ENCODE measurements around the gene MNS1. TPM values are rescaled to one million over a fixed set of nuclear protein-coding genes. Genes with fewer than 3 reads are reported as not detected.

Gene MNS1
- total and polyA plus RNA-seq, 9 of the 15 experiments (the other 6 are each of a cell fraction or from before 2014, with no cell fraction given), result 1.1 to 10.3 (median 2.5) TPM

GRCh38 chr15:56411122-56411749, 53.7 kb downstream of the MNS1 start (continued):
- TF ChIP-seq DIDO1 (tag; IDR thresholded peaks at IDR 0.05; ENCODE audit: low read depth) (no peak), ZNF212 (CRISPR knock-in tag; IDR thresholded peaks at IDR 0.05) (no peak), OTX1 (CRISPR knock-in tag; IDR thresholded peaks at IDR 0.05) (no peak)

DNA sequence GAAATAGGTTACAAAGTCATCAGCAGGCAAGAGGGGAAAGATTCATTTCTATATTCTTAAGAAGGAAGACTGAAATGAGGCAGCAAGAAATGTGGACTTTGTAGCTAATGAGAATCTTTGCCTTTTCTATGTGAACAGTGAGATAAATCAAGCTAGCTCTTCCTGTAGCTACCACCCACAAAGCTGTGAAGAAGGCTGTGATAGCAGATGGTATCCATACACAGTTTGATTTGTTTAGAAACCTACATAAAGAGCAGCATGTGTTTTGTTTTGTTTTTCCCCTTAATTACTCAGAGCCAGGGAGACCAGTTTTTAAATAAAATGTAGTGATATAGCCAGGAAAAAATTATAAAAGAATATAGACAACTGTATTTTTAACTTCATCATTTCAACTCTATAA, 54.2 kb downstream of the MNS1 start:
- H3K4me1 ChIP-seq (replicated peaks in 1 of 2; ENCODE audit: control insufficient read depth in 2 of 2, insufficient read depth in 2 of 2, low read length in 2 of 2), result no peaks in the 10 kb centered on the region; a peak in 1 of 5 replicates
- H3K36me3 ChIP-seq (ENCODE audit: control insufficient read depth, insufficient read depth, low read length), result no peaks in the 10 kb centered on the region
- no peaks in the 10 kb centered on the region for H3K9me3 ChIP-seq (replicated peaks; ENCODE audit: control insufficient read depth, insufficient read depth, low read depth, low read length)
- no peak overlapping the region for H3K4me3 ChIP-seq
- no peak overlapping the region for H3K27ac ChIP-seq (ENCODE audit: extremely low read depth, low read depth, low read length)
- ATAC-seq, result no peak
- DNase-seq (ENCODE audit: extremely low read depth in 1 of 4, low spot score in 3 of 4), result no peak
- no peaks in the 10 kb centered on the region for H4K20me1 ChIP-seq (replicated peaks; ENCODE audit: control insufficient read depth, insufficient read depth, low read length)
- H2AFZ ChIP-seq (ENCODE audit: low read depth, low read length), result no peak overlapping the region
- ChIA-PET CTCF (ENCODE audit: low intra/inter-chr PET ratio) (no interaction called here), POLR2A (interaction anchor here (1.6 kb wide), 1 partner anchor 11 kb away, joined by 4 read pairs; no protein-coding TSS in a partner anchor)
- no peaks in the 10 kb centered on the region for H3K9me1 ChIP-seq (ENCODE audit: control insufficient read depth, insufficient read depth, low read length)
- no peak overlapping the region for H3K9ac ChIP-seq (ENCODE audit: insufficient read depth in 1 of 2, low read depth in 2 of 2, low read length in 2 of 2)
- FAIRE-seq, result no peak
- no peaks in the 10 kb centered on the region for H3K79me2 ChIP-seq (ENCODE audit: control insufficient read depth, insufficient read depth, low read length)
- no peak overlapping the region for H3K4me2 ChIP-seq (ENCODE audit: insufficient read depth, low read length)
- in situ Hi-C loops (cut with MboI) (no loop called here), intact Hi-C loops (cut with micrococcal nuclease) (no loop called here)
- no TSS peak for BruUV-seq (replicated peaks)
- no peaks in the 10 kb centered on the region for H3K27me3 ChIP-seq (ENCODE audit: control insufficient read depth in 2 of 2, insufficient read depth in 2 of 2, low read length in 2 of 2)
- TF ChIP-seq, protein P1, sequence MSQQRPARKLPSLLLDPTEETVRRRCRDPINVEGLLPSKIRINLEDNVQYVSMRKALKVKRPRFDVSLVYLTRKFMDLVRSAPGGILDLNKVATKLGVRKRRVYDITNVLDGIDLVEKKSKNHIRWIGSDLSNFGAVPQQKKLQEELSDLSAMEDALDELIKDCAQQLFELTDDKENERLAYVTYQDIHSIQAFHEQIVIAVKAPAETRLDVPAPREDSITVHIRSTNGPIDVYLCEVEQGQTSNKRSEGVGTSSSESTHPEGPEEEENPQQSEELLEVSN (IDR thresholded peaks at IDR 0.05; ENCODE audit: borderline replicate concordance in 1 of 2, extremely low read depth in 1 of 2, insufficient read depth in 1 of 2, insufficient read length in 1 of 2, low read depth in 1 of 2, low read length in 1 of 2, poor library complexity in 1 of 2, severe bottlenecking in 1 of 2), result no peak
- TF ChIP-seq ZNF79 (CRISPR knock-in tag; IDR thresholded peaks at IDR 0.05; ENCODE audit: low read depth) (no peak), CC2D1A (IDR thresholded peaks at IDR 0.05) (no peak), ZFPM2 (CRISPR knock-in tag; IDR thresholded peaks at IDR 0.05) (no peak), CHD7 (IDR thresholded peaks at IDR 0.05; ENCODE audit: low read depth, low read length) (no peak), SRF (CRISPR knock-in tag; IDR thresholded peaks at IDR 0.05) (no peak)

Data from K562 (cell line).